A673 (cell line): ENCODE data around the gene DUSP11. TPM values are rescaled to one million over a fixed set of nuclear protein-coding genes. Genes with fewer than 3 reads are reported as not detected.
A peak's percentile ranks its signal among the peaks of the same experiment; 100 is the strongest.

Experiments used
- BruUV-seq: library from RNA; stranded (reverse); fragments of 400-500 nt; replicated peaks from 2 replicates; lab custom pipeline; 2021; lab: Mats Ljungman, UMichigan
- CTCF ChIA-PET: fragments of 300-600 bp; sonication (Branson Sonifier 250); formaldehyde crosslinking; loops from one replicate; lab custom pipeline; 2022; ENCODE audit warnings: antibody characterized with exemption; lab: Charles Lee
- POLR2A ChIA-PET: fragments of 300-600 bp; sonication (Branson Sonifier 250); formaldehyde crosslinking; loops from one replicate; lab custom pipeline; 2022; ENCODE audit warnings: antibody characterized with exemption; ENCODE audit not compliant: low non-redundant PET; lab: Charles Lee
- DNase-seq: peaks from one replicate; pipeline ENCODE4 v3.0.0-alpha.2; 2015; ENCODE audit warnings: low spot score
- H3K27ac ChIP-seq: fragments of 200-600 bp; sonication (generic); 2 replicates; pipeline ENCODE4 v1.5.1; 2016; ENCODE audit warnings: mixed run types, low read depth, mild to moderate bottlenecking, mixed read lengths, antibody characterized with exemption, low read length; ENCODE audit not compliant: poor library complexity, severe bottlenecking
- H3K27me3 ChIP-seq: fragments of 200-600 bp; sonication (generic); replicated peaks from 2 replicates; pipeline ENCODE4 v1.6.1; 2017; ENCODE audit warnings: mixed run types, low read depth, mild to moderate bottlenecking, mixed read lengths, antibody characterized with exemption, low read length; ENCODE audit not compliant: insufficient read depth, poor library complexity
- H3K36me3 ChIP-seq: fragments of 200-600 bp; sonication (generic); 2 replicates; pipeline ENCODE4 v1.6.1; 2016; ENCODE audit warnings: mixed run types, mild to moderate bottlenecking, mixed read lengths, antibody characterized with exemption, low read length; ENCODE audit not compliant: insufficient read depth, poor library complexity, severe bottlenecking
- H3K4me1 ChIP-seq: fragments of 200-600 bp; sonication (generic); 2 replicates; pipeline ENCODE4 v1.6.1; 2017; ENCODE audit warnings: mixed run types, mild to moderate bottlenecking, mixed read lengths, antibody characterized with exemption, low read length; ENCODE audit not compliant: insufficient read depth, poor library complexity, severe bottlenecking
- H3K4me3 ChIP-seq: fragments of 200-600 bp; sonication (generic); 2 replicates; pipeline ENCODE4 v1.5.1; 2016; ENCODE audit warnings: low read depth, mixed run types, mild to moderate bottlenecking, mixed read lengths, low read length; ENCODE audit not compliant: poor library complexity, severe bottlenecking
- H3K9me3 ChIP-seq: fragments of 200-600 bp; sonication (generic); 2 replicates; pipeline ENCODE4 v1.6.1; 2016; ENCODE audit warnings: mixed run types, low read depth, mild to moderate bottlenecking, mixed read lengths, antibody characterized with exemption, low read length; ENCODE audit not compliant: poor library complexity, severe bottlenecking
- CTCF ChIP-seq: fragments of 300-800, 200-600 bp; sonication (generic); conservative IDR thresholded peaks from 2 replicates; pipeline ENCODE4 v1.5.1; 2017; ENCODE audit warnings: low read depth, mild to moderate bottlenecking, antibody characterized with exemption, low read length, moderate library complexity, mixed read lengths
- EZH2 ChIP-seq: fragments of 200-600 bp; sonication (generic); IDR thresholded peaks from 2 replicates; pipeline ENCODE4 v1.6.1; 2017; ENCODE audit warnings: borderline replicate concordance, low read depth, mild to moderate bottlenecking, mixed read lengths, antibody characterized with exemption, low read length; ENCODE audit not compliant: poor library complexity, severe bottlenecking
- intact Hi-C: fragments of 100-400 bp; cut with micrococcal nuclease; formaldehyde crosslinking; loops from one replicate; pipeline ENCODE4 v1.10.0; 2022; ENCODE audit not compliant: unreplicated experiment
- total RNA-seq: library from RNA; stranded (reverse); gene quantifications from 2 replicates; pipeline ENCODE4 v1.2.3, GENCODE V29; 2021

DUSP11 gene
- total RNA-seq, 1 experiment from 2014 or later = 19.9 TPM

DNA sequence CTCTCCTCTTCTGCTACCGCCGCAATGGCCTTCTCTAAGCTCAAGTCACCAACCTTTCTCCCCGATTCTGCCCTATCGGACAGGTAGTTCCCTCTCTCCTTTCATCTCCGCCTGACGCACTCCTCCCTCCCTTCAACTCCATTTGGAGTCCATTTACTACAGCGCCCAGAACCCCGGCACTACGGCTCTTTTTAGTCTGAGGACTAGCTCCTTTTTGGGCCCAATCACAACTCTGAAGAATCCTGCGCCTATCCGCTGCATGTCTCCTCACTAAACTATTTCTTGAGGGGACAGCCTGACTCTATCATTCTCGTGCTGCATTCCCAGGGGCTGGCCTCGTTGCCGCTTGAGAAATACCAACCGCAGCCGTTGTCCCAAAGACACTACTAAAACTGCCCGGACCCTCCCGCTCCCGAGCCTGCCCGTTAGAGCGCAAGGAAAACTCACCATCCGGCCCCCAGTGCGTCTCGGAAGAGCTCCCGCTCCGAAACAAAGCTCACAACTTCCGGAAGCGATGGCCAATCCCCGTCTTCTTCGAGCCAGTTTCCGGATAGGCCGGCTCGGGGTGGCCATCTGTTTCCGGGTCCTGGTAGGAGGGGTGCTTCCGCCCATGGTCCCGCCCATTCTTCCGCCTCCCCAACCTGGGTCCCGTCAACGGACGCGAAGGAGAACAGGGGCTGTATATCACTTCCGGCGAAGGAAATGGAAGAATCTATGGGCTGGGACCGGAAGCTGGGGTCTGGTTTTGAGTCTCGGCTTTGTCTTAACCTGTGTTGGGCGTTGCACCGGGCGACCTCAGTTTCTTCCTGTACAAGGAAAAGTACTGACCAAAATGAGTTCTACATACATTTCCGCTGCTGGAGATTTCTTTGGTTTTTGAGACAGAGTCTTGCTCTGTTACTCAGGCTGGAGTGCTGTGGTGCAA, 42.8 kb downstream of the DUSP11 start, which contains the start of gene TPRKB:
TSS of gene TPRKB (minus strand) at position 491 of the 925 bp plus-strand sequence. CDS start 2,776 bp downstream, outside the sequence.
- intact Hi-C loops = no loop called here
- CTCF ChIA-PET = no interaction called here
- TF ChIP-seq CTCF = no peak
- TF ChIP-seq EZH2 = no peak
- no peaks in the 10 kb centered on the region for H3K9me3 ChIP-seq
- H3K27me3 ChIP-seq = no peaks in the 10 kb centered on the region
- H3K27ac ChIP-seq = peak within 1 kb of the TSS; percentile 78
- DNase-seq = peak; percentile 99
- peaks cover 20% of the 10 kb centered on the region for H3K36me3 ChIP-seq
- H3K4me1 ChIP-seq = peaks cover 11% of the 10 kb centered on the region
- peak within 1 kb of the TSS; percentile 91 for H3K4me3 ChIP-seq
- POLR2A ChIA-PET = interaction anchor here (0.5 to 0.7 kb wide), 4 partner anchors 91 to 391 kb away, joined by 5 to 15 read pairs (median 8); partner anchors contain the start of gene STAMBP
- no TSS peak for BruUV-seq

DNA sequence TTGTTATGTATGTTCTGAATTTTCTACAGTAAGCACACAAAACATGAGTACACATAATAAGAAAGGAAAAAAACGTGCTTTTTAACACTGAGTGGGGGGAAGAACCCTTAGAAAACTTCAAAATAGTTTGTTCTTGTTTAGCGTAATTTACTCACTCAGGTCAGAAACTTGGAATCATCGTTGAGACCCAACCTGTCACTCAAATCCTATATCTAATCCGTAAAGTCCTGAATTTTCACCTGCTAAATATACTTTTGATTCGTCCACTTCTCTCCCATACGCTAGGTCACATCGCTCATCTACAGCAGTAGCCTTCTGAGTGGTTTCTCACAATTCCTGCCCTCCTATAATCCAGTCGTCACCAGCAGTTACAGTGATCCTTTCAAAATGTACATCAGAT, 43.5 kb downstream of the DUSP11 start:
- DNase-seq = no peak
- intact Hi-C loops = no loop called here
- Histone ChIP-seq H3K36me3 (peaks cover 28% of the 10 kb centered on the region), H3K27ac (peak overlapping the region; percentile 78), H3K4me3 (peak overlapping the region; percentile 91), H3K27me3 (no peaks in the 10 kb centered on the region), H3K9me3 (no peaks in the 10 kb centered on the region), H3K4me1 (peaks cover 11% of the 10 kb centered on the region)
- TSS peak; percentile 75 for BruUV-seq
- CTCF ChIA-PET = no interaction called here
- POLR2A ChIA-PET = no interaction called here
- TF ChIP-seq EZH2 (no peak), CTCF (no peak)

- Histone ChIP-seq H3K27me3 (no peaks in the 10 kb centered on the region), H3K4me3 (no peak overlapping the region), H3K36me3 (peaks cover 48% of the 10 kb centered on the region), H3K4me1 (peaks cover 2% of the 10 kb centered on the region), H3K27ac (no peak overlapping the region), H3K9me3 (no peaks in the 10 kb centered on the region)
- BruUV-seq = no TSS peak
- ChIA-PET CTCF (interaction anchor here (0.5 kb wide), 1 partner anchor 554 kb away, joined by 3 read pairs; no protein-coding TSS in a partner anchor), POLR2A (no interaction called here)
- intact Hi-C loops = no loop called here
- no peak for DNase-seq
- TF ChIP-seq CTCF (no peak), EZH2 (no peak)
These were observed 49.1 kb downstream of the DUSP11 start for GRCh38 chr2:73730810-73731209.
